WERI-Rb-1 (cell line): ENCODE measurements around the gene SRSF6.

Source experiments
- DNase-seq: peaks from one replicate; pipeline ENCODE4 v3.0.0-alpha.2; 2020
- H3K27ac ChIP-seq: fragments of 250-450 bp; sonication (Bioruptor Pico); 2 replicates; pipeline ENCODE4 v1.5.1; 2020; ENCODE audit warnings: mild to moderate bottlenecking, moderate library complexity
- H3K27me3 ChIP-seq: fragments of 250-450 bp; sonication (Bioruptor Pico); 2 replicates; pipeline ENCODE4 v1.5.1; 2021; ENCODE audit warnings: mild to moderate bottlenecking, low read depth, moderate library complexity; ENCODE audit not compliant: insufficient read depth, severe bottlenecking
- H3K36me3 ChIP-seq: fragments of 250-450 bp; sonication (Bioruptor Pico); 2 replicates; pipeline ENCODE4 v1.5.1; 2020; ENCODE audit warnings: mild to moderate bottlenecking, moderate library complexity
- H3K4me3 ChIP-seq: 2 replicates; pipeline ENCODE4 v1.5.1; 2011; ENCODE audit warnings: low read depth, mild to moderate bottlenecking, control low read depth, low read length
- H3K9me3 ChIP-seq: fragments of 250-450 bp; sonication (Bioruptor Pico); 2 replicates; pipeline ENCODE4 v1.5.1; 2021; ENCODE audit warnings: mild to moderate bottlenecking, moderate library complexity; ENCODE audit not compliant: severe bottlenecking
- TF ChIP-seq, protein P1 (sequence below): IDR thresholded peaks from 2 replicates; pipeline ENCODE4 v1.5.1; 2011; ENCODE audit warnings: low read depth, mild to moderate bottlenecking, control low read depth, inconsistent platforms, low read length

The SRSF6 gene

DNA sequence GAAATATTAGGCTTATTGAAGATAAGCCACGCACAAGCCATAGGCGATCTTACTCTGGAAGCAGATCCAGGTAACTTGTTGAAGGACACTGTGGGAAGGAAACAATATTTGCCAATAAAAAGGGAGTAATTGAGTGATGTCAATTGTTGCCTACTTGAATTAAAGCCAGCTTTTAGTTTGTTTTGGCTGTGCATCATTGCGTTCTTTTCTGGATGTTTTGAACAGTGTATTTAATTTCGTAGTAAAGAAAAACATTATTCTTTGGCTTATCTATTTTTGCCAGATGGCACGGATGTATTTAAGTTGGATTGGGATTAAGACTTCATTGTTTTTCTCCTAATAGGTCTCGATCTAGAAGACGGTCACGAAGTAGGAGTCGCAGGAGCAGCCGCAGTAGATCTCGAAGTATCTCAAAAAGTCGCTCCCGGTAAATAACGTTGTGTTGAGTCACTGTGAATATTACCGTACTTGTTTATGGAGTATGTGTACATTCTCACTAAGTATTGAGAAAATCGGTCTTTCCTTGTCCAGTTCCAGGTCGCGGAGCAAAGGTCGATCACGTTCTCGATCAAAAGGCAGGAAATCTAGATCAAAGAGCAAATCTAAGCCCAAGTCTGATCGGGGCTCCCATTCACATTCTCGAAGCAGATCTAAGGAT is 2.6 kb downstream of the SRSF6 start:
- Histone ChIP-seq H3K27me3 (no peaks in the 10 kb centered on the region), H3K27ac (no peak overlapping the region), H3K4me3 (no peak overlapping the region), H3K9me3 (no peaks in the 10 kb centered on the region), H3K36me3 (peaks cover 67% of the 10 kb centered on the region)
- TF ChIP-seq, protein P1, sequence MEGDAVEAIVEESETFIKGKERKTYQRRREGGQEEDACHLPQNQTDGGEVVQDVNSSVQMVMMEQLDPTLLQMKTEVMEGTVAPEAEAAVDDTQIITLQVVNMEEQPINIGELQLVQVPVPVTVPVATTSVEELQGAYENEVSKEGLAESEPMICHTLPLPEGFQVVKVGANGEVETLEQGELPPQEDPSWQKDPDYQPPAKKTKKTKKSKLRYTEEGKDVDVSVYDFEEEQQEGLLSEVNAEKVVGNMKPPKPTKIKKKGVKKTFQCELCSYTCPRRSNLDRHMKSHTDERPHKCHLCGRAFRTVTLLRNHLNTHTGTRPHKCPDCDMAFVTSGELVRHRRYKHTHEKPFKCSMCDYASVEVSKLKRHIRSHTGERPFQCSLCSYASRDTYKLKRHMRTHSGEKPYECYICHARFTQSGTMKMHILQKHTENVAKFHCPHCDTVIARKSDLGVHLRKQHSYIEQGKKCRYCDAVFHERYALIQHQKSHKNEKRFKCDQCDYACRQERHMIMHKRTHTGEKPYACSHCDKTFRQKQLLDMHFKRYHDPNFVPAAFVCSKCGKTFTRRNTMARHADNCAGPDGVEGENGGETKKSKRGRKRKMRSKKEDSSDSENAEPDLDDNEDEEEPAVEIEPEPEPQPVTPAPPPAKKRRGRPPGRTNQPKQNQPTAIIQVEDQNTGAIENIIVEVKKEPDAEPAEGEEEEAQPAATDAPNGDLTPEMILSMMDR = no peak
- no peak for DNase-seq

DNA sequence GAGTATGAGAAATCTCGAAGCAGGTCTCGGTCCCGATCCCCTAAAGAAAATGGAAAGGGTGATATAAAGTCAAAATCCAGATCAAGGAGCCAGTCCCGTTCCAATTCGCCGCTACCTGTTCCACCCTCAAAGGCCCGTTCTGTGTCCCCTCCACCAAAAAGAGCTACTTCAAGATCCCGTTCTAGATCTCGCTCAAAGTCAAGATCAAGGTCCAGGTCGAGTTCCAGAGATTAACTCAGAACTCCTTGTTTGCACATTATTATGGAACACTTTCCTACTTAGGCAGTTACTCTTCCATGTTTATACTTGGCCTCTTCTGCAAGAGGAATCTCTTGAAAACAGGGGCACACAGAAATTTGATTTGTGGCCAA is 3.1 kb downstream of the SRSF6 start:
- no peak overlapping the region for H3K4me3 ChIP-seq
- TF ChIP-seq, protein P1 = no peak
- no peak for DNase-seq
- no peak overlapping the region for H3K27ac ChIP-seq
- no peaks in the 10 kb centered on the region for H3K9me3 ChIP-seq
- H3K36me3 ChIP-seq = peaks cover 72% of the 10 kb centered on the region
- no peaks in the 10 kb centered on the region for H3K27me3 ChIP-seq

DNA sequence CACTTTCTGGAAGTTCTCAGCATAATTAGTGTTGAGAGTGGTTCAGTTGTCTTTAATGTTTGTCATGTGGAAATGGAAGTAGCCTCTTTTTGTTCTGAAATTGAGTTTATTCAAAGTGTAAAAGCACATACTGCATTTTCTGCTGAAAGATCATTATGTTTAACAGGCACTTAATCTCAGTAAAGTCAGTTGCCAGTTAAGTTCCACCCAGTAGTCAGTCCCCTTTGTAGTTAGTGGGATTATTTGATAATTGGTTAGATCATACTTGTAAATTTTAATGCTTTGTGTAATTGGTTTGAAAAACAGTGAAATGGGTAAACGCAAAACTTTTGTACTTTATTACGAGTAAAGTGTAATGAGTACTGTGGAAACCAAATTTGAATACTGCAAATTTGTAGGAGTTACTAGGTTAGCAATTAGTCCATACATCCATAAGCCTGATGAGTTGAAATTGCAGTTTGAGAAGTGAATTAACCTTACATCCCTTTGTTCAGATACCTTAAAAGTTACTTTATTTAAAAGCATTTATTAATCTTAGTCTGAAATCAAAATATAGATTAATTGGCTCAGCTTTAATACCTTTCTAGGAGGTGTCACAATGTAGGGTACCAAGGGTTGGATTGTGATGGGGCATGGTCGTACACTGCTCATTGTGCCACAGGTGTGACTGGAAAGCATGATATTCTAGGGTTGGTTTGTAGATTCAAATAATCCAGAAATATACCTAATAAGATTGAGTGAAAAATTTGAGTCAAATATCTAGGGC is 4.4 kb downstream of the SRSF6 start:
- Histone ChIP-seq H3K9me3 (no peaks in the 10 kb centered on the region), H3K27me3 (no peaks in the 10 kb centered on the region), H3K36me3 (peaks cover 82% of the 10 kb centered on the region), H3K4me3 (no peak overlapping the region), H3K27ac (no peak overlapping the region)
- no peak for DNase-seq
- TF ChIP-seq, protein P1 = no peak

GRCh38 chr20:43462660-43463526 is 5.2 kb downstream of the SRSF6 start:
- Histone ChIP-seq H3K27ac (no peak overlapping the region), H3K9me3 (no peaks in the 10 kb centered on the region), H3K4me3 (no peak overlapping the region), H3K36me3 (peaks cover 80% of the 10 kb centered on the region), H3K27me3 (no peaks in the 10 kb centered on the region)
- TF ChIP-seq, protein P1 = no peak
- DNase-seq = no peak

DNA sequence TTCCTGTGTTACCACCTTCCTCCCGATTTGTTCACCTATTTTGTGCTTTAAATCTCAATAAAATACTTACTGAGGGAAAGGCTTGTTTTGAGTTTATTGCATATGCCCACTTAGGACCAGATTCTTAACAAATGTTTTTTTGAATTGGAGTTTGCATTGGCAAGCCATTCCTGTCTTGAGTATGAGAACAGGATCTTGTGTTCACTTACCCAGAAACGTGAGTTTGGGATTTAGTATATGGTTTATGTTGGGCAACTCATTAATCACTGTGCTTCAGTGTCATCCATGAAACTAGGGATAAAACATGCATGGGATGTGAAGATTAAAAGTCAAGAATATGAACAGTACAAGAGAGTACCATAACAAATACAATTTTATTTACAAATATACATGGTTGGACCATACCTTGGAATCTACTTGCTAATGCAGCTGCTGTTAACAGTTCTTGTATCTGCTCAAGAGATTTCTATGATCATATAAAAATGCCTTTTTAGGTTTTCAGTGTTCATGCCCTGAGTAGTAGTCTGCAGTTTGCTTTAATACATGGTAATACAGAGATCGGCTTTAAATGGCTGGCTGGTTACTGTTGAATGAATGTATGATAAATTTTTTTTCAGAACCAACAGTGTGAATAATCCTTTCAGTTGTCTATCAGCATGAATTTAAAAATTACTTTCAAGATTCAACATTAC is 6.0 kb downstream of the SRSF6 start:
- no peak for DNase-seq
- H3K9me3 ChIP-seq = no peaks in the 10 kb centered on the region
- H3K4me3 ChIP-seq = no peak overlapping the region
- peaks cover 77% of the 10 kb centered on the region for H3K36me3 ChIP-seq
- TF ChIP-seq, protein P1 = no peak
- no peaks in the 10 kb centered on the region for H3K27me3 ChIP-seq
- no peak overlapping the region for H3K27ac ChIP-seq
